Stimulated activated CD8-positive, alpha-beta memory T cell treated with anti-CD3 and anti-CD28 coated beads, Interleukin-12 subunit alpha, Interleukin-12 subunit beta, amount 100 ng/mL, for 24 hours (primary cell): ENCODE measurements around the gene DHX16.
A peak's percentile ranks its signal among the peaks of the same experiment; 100 is the strongest.

Source experiments
- DNase-seq: peaks from one replicate; pipeline ENCODE4 v3.0.0-alpha.2; 2020; ENCODE audit errors: extremely low read depth

Gene DHX16

GRCh38 chr6:30696432-30696831, 23.6 kb upstream of the DHX16 start:
- DNase-seq = no peak

DNA sequence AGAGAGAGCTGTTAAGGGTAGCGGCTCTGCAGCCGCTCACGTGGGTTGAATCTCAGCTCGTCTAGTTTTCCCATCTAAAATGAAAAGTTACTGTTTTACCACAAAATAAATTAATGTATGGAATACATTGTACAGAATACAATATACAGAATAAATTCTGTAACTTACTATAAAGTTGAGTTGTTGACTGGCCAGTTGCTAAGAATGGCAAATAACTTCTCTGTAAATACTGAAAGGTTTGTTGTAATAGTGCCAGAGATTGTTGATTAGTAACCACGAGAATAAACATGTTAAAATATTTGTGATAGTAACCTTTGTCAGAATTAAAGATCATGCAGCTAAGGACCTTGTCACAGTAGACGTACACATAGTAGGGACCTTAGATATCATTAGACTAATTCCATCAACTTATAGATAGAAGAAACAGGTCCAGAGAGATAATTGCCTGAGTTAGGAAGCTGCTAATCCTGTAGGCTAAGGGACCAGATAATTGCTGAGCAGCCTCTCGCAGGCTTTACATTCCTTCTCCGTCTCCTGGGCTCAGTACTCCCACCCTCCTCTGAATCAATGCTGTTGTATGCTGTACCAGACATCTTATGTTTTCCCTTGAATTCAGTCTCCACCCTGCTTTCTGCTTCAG, 18.5 kb upstream of the DHX16 start:
- DNase-seq = no peak

- DNase-seq = no peak
Observed at GRCh38 chr6:30690403-30691207, 17.8 kb upstream of the DHX16 start, which contains the start of gene NRM. TSS of gene NRM (minus strand) at chr6:30690984. CDS start at chr6:30690974, 10 bp downstream.

DNA sequence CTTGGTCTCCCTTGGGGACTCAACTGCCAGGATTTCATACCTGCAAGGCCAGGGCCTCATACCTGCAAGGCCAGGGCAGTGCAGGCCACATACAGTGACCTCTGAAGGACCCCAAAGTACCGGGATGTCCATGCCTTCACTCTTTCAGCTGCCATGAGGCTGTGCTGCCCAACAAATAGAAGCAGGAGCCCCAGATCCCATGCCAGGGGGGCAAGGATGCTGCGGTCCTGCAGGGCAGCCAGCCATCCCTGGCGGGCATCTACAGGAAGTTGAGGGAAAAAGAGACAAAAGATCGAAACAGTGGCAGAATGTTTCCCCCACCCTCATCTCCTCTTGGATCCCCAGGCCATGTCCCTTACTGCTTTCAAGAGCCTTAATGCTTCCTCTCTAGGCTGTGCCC, 17.2 kb upstream of the DHX16 start:
- no peak for DNase-seq

- no peak for DNase-seq
Observed at GRCh38 chr6:30689022-30689865, 16.4 kb upstream of the DHX16 start.

GRCh38 chr6:30688569-30688968, 15.8 kb upstream of the DHX16 start:
- no peak for DNase-seq

GRCh38 chr6:30687659-30688431, 15.0 kb upstream of the DHX16 start:
- DNase-seq = no peak

DNA sequence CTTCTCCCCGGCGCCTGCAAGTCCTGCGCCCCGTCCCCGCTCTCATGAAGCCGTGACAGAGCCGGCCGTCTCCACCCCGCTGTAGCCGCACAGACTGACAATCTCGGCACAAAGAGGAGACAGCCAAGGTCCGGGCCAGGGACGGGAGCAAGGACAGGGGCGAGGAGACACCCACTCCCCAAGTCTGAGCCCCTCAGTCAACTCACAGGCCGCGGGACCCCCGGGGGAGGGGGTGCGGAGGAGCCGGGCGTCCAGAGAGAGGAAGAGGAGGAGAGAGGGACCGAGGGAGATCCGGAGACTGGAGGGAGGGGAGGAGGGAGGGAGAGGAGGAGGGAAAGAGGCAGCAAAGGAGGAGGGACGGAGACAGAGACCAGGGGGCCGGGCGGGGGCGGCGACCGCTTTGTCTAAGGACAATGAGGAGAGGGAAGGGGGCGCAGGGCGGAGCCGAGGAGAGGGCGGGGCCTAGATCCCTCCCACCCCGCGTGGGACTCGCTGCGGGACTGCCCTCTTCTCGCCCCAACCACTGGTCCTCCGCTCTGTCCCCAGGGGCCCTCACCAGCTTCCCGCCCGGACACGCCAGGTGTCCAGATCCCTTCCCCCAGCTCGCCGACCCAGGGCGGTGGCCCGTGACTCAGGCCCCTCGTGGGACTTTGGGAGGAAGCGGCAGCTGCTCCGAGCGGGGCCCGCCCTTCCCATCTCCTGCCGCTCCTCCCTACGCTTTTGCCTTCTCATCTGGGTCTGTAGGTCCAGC, 14.3 kb upstream of the DHX16 start:
- DNase-seq = no peak

- peak; percentile 76 for DNase-seq
Observed at GRCh38 chr6:30686009-30686907, 13.5 kb upstream of the DHX16 start, which contains the start of gene PPP1R18. TSS of gene PPP1R18 (minus strand) at chr6:30686645. CDS start at chr6:30686018, 627 bp downstream.

DNA sequence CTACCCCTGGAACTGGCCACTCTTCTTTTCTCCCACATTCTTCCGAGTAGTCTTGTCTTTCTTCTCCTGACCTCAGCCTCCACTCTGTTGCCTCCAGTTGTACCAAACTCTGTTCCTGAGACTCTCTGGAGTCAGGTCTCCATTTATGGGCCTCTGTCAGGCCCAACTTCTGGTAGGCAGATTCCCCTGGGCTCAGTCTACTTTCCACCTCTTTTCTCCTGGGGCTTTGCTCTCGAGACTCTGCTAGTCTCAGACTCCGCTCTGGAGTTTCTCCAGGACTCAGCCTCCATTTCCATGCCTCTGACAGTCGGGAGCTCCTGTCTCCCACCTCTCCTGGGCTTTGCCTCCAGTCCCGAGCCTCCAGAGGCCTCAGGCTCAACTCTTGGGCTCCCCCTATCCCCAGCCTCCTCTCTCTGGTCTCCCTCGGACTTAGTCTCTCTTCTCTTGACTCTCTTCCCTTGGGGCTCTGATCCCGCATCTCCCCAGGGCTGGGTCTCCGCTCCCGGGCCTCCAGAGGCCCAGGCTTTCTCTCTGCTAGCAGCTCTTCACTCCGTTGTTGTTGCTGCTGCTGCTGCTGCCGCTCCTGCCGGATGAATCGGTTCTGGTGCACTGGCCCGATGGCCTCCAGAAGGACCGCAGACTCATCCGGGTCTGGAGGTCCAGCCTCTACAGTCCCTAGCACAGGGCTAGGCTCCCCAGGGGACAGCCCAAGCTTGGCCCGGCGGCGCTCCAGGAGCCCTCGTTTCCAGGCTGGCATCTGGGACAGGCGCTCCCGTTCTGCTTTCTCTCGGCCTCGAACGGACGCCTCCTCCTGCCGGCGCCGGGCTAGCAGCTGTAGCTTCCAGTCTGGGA, 12.6 kb upstream of the DHX16 start:
- DNase-seq = no peak

GRCh38 chr6:30684386-30685156, 11.8 kb upstream of the DHX16 start:
- DNase-seq = no peak

- no peak for DNase-seq
Observed at GRCh38 chr6:30683980-30684338, 11.2 kb upstream of the DHX16 start.

DNA sequence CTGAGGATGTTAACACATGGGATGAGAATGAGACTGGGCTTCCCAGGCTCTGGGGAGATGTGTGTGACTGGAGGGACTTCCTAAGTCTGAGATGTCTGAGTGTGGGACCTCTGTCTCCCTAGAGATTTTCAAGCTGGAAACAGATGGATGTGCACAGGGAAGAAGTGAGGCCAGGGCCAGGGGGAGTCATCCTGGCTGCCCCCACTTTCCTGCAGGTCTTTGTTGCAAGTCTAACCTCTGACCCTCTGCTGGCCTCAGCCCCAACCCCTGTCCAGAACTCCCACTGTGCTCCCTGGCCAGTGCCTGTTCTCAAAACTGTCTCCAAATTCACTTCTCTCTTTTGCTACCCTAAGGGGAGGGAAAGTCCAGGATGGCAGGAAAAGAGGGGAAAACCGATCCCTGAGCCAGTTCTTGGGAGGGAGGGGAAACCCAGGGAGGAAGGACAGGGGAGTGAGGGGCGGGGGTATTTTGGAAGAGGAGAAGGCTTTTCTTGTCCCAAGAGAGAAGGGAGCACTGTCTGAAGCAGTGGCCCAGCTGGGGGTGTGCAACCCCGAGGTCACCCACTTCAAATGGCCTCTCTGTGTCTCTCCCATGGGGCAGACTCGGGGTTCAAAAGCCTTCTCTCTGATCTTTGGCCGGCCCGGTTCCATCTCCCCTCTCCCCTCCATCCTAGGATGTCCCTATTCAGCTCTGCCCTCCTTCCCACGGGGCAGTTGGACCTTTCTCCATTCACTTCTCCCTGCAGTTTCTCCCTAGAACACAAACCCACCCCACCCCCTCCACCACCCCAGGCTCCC, 10.6 kb upstream of the DHX16 start:
- no peak for DNase-seq

- DNase-seq = no peak
Observed at GRCh38 chr6:30682143-30683117, 9.6 kb upstream of the DHX16 start.

- no peak for DNase-seq
Observed at GRCh38 chr6:30681766-30682142, 8.9 kb upstream of the DHX16 start.
